Right hindlimb (tissue), 1 donor: ENCODE results near the gene SMIM20.

Experiments
- DNase-seq: peaks from one replicate; pipeline ENCODE4 v3.0.0-alpha.2; 2018

Gene SMIM20

DNA sequence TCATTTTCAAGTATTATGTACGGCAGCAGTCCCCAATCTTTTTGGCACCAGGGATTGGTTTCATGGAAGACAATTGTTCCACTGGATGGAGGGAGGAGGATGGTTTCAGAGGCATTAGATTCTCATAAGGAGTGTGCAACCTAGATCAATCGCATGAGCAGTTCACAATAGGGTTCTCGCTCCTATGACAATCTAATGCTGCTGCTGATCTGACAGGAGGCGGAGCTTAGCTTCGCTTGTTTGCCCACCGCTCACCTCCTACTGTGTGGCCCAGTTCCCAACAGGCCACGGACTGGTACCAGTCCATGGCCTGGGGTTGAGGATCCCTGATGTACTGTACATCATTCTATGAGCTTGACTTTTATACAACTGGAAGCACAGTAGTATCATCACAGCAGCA lies 48.4 kb downstream of the SMIM20 start:
- DNase-seq, result no peak

DNA sequence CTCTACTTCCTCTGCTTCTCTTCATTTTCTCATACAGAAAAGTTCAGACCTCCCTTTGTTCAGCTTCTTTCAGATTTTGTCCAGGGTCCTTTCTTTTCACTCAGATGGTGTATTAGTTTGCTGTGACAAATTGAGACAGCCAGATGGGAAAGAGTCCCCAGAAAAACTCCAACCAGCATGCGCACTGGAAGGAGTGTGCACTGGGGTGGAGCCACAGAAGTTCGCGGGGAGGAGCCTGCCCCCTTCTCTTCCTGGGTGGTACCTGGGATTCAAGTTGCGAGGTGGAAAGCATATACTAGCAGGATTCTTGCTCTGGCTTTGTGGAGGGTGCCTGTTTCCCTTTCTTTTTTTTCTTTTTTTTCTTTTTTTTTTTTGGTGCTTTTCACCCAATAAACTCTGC lies 51.6 kb downstream of the SMIM20 start:
- DNase-seq, result no peak

DNA sequence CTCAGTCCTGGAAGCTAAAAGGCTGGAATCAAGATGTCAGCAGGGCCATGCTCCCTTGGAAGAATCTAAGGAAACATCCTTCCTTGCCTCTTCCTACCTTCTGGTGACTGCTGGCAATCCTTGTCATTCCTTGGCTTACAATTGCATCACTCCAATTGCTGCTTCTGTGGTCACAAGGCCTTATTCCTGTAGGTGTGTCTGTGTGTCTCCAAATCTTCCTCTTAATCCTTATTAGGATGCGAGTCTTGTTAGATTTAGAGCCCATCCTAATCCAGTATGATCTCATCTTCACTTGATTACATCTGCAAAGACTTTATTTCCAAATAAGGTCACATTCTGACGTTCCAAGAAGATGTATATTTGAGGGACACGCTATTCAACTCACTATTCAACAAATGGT lies 52.2 kb downstream of the SMIM20 start:
- DNase-seq, result no peak

DNA sequence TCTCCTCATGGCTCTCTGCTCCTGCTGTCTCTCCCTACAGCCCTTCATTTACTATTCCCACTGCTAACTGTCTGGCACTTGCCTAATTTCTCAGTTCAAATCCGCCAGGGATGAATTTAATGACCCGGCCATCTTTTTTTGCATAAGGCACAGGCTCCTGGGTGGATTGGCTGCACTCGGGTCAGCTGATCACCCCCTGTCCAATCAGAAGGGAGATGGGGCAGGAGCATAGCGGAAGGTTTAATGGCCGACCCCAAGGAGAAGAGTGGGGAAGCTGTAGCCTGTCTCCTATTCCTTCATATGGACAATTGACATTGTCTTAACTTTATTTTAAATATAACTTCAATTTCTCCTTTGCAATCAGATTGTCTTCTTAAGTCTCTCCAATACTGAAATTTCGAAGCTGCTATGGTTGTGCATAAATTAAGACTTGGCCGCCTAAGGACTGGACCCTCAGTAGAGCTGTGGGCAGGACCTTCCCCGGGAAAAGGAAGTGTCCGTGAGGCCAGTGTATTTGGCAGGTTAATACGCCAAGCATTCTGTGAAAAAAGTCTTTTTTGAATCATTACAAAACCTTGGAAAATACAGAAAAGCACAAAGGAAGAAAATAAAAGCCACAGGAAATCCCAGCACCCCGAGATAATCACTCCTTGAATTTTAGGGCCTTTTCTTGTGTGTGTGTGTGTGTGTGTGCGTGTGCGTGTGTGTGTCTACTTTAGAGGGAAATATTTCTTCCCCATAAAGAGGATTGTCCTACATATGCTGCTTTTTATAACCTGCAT lies 55.5 kb downstream of the SMIM20 start:
- DNase-seq, result no peak

DNA sequence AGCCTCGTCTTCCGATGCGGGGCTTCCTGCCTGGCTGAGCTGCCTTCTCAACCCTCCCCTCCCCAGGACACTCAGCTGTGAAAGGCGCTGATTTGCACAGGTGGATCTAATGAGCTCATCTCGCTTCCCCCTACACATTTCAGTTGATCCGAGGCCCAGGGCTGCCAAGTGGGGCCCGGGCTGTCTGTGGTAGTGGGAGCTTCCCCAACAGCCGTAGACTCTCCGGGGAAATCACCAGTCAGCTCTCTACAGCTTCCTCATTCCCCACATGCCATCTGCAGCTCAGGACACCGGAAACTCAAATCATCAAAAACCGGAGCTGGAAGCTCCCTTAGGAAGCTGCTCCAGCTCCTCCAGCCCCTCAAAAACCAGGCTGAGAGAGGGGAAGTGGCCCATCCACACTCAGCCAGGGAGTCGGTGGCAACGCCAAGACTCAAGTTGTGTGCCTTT lies 56.2 kb downstream of the SMIM20 start:
- DNase-seq, result peak; percentile 66

DNA sequence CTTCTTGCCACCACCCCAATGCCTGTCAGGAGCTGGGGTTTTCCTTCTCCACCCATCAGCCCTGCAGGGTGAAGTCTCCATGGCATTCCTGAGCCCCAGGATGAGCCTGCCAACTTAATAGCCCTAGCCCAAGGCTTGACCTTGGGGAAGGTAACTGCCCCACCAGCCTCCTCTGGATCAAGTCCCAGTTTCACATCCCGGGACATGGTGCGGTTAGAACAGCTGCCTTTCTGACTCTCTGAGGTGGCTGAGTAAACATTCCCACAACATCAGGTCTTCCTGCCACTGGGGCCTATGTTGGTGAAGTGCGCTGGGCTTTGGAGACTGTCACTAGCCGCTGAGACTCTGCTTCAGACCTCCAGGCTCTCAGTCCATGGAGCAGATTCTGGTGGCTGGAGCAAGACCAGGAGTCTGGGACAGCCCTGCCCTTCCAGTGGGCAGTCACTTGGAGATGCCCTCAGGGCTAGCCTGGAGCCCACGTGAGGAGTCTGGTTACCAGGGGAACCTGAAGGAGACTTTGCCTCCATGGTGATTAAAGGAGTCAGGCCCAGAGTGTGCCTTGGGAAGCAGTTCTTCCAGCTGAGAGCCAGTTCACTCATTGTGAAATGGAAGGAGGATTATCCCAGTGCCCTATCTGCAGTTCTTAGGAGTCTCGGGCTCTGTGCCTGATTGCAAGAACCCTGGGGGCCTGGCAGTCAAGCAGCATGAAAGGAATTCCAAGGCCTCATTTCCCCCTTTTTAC lies 56.8 kb downstream of the SMIM20 start:
- no peak for DNase-seq

DNA sequence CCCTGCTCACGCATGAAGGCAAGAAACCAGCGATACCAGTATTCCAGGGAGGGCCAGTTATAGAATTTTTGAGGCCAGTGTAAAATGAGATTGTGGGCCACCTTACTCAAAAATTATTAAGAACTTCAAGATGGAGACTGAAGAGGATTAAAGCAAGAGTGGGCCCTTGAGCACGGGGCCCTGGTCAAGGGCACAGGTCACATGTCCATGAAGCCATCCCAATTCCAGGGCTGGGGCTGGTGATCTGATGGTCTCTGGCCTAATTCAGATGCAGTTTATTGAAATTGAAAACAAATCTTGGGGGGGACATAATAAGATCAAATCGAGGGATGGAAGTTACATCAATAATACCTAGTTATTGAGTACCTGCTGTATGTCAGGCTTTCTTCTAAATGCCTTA lies 58.3 kb downstream of the SMIM20 start:
- no peak for DNase-seq

DNA sequence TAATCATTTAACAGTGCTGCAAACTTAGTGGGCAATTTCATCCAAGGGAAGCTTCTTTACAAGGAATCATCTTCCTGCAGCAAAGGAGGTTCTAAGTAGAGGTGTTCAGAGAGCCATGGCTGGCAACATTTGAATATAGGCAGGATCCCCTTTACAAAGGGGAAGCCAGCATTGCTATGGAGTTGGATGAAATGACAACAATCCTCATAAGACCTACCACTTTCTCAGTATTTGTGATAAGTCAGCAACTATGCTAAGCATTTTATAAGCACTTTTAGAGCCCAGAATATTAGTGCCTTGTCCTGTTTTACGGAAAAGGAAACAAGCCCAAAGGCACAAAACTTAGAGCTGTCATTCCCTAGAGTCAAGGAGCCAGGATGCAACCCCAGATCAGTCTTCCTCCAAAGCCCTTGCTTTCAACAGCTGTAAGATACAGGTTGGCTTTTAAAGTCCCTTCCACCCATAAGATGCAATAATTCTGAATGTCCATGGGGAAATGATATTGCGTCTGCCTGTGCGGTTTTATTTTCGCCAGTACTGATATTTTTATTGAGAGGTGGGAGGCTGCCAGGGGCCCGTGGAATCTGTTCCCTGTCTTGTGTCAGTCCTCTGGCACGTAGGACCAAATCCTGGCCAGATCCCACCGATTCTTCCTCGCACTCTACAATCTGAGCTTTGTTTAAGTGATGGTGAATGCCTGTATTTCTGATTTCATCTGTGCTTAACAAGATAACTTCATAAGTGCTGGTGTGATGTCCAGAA lies 59.1 kb downstream of the SMIM20 start:
- no peak for DNase-seq

DNA sequence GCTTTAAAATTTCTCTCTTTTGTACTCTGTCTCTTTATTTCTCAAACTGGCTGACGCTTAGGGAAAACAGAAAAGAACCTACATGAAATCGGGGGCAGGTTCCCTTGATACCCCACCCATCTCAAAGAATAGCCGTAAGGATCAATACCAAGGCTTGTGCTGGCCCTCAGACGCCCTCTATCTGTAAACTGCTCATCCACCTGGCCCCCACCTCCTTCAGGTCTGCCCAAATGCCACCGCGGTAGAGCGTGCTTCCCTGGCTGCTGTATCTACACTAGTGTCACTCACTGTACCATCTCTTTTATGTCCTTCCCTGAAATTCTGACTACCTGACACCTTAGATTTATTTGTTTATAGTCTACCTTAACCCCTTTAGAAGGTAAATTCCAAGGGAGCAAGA lies 62.8 kb downstream of the SMIM20 start:
- no peak for DNase-seq

DNA sequence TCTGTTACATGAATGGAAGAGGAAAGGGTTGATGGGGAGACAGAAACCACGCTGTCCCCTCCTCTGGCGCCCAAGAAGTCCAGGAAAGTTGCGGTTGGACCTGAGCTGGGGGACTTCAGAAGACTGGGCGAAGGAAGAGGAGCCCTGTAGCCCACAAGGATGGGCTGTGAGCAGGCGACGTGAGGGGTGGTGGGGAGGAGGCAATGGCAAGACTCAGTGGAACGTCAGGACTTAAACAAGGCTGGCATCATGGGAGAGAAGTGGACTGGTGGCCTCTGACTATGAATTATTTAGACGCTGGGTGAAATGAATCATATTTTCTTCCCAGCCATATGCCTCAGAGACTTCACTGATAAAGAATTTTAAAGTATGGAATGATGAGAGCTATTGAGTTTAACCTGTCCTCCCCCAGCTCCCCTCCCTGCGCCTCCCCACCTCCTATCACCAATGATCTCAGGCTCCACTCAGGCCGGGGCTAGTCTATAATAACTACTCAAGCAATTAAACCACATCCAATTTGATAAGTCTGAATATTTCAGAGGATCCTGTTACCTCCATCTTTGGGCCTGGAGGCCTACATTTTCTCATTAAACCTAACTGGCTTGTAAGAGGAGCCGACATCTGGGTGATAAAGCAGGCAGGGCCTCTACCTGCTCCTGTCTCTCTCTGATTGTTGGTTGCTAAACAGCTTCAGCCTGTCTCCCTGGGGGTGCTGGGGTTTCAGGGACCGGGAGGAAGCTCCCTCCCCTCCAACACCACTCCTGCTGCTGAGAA lies 63.6 kb downstream of the SMIM20 start:
- DNase-seq, result no peak

DNA sequence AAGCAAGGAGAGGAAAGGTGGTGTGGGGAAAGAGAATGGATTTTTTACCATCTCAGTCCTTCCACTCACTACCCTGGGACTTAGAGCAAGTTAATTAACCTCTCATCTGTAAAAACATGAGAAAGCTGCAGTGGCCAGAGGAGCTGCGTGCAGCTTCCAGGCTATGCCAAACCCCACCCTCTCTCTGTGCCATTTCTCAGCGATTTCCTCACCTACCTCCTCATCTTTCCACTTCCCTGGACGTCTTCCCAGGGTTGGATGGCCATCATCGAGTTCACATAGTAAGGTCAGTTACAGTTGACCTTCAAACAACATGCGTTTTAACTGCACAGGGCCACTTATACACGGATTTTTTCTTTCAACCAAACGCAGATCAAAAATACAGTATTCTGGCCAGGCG lies 64.3 kb downstream of the SMIM20 start:
- no peak for DNase-seq
